T-helper 1 cell (primary cell): ENCODE results near the gene LONP2.
"Not testable (repeated sequence)": the region's sequence is repeated elsewhere in the genome, so short reads cannot be mapped to it uniquely, and the experiment has no call there.

Source experiments
- DNase-seq, 5 donors: peaks; one replicate each; pipeline ENCODE4 v3.0.0-alpha.2; 2012 to 2020

Gene LONP2

DNA sequence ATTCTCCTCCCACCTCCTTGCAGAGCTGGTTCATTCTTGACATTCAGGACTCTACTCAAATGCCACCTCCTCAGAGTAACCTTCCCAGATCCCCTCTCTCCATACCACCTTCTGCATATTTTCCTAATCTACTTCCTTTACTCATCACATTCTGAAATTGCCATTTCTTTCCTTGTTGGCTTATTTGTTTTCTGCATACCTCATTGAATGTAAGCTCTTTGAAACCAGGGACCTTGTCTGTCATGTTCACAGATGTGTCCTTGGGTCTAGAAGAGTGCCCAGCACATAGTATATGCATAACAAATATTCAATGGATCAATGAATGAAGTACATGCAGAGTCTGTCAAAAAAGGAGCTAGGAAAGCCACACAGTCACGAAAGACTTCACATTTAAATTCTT is 7.8 kb upstream of the LONP2 start:
- no peak for DNase-seq

DNA sequence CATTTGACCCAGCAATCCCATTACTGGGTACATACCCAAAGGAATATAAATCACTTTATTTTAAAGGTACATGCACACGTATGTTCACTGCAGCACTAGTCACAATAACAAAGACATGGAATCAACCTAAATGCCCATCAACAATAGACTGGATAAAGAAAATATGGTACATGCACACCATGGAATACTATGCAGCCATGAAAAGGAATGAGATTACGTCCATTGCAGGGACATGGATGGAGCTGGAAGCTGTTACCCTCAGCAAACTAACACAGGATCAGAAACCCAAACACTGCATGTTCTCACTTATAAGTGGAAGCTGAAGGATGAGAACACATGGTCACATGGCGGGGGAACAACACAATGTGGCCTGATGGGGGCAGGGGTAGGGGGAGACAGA is 4.0 kb upstream of the LONP2 start:
- not testable (repeated sequence) for DNase-seq

DNA sequence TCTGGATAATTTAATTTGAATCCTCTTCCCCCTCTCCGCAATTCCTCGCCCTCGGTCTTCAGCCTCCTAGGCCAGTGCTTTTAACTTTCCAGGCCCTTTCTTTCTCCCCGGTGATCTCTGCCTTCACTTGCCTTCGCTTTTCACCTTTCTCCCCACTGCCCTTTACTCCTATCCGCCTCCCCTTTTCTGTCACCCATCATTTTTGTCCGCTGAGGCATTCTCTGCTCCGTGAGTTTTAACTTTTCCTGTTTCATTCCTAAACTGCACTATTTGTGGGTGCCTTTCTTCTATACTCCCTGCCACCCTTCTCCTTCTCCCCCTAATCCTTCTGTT is 729 bp downstream of the LONP2 start:
- no peak for DNase-seq

DNA sequence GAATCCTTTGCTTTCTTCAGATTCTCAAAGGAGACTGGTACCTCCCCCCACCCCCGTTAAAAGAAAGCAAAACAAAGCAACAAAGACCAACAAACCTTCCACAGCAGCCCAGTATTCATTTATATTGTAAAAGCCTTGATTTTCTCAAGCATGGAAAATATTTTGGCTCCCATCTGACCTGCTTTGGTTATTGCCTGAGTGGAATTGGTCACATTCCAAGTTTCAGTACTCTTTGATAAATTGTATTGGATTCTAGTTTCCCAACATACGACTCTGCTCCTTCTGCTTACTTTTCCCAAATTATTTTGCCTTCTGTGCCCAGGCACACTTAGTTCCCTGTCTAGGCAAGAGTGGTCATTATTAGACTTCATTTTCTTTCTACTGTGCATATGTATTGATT is 2.0 kb downstream of the LONP2 start:
- no peak for DNase-seq

DNA sequence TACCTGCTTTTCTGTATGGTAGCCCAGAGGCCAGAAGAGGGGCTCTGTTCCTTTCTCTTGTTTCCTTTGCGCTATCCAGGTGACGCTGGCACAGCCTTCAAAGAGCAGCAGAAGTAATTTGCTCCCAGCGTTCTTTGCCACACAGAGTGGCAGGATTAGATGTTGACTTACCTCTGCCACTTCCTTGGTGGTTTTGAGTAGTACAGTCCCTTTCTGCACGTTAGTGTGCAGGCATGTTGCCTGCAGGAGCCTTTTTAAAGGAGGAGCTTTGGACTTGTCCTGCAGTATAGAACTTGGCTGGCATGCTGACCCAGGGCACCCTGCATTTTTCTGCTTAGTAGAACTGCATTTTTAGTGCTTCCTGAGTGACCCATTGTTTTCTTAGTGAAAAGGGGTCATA is 3.2 kb downstream of the LONP2 start, which contains the start of gene ABCC11:
Gene ABCC11, minus strand, starts transcription at position 229 of the 400 bp plus-strand sequence. CDS start 15,618 bp downstream, outside the sequence.
- no peak for DNase-seq

DNA sequence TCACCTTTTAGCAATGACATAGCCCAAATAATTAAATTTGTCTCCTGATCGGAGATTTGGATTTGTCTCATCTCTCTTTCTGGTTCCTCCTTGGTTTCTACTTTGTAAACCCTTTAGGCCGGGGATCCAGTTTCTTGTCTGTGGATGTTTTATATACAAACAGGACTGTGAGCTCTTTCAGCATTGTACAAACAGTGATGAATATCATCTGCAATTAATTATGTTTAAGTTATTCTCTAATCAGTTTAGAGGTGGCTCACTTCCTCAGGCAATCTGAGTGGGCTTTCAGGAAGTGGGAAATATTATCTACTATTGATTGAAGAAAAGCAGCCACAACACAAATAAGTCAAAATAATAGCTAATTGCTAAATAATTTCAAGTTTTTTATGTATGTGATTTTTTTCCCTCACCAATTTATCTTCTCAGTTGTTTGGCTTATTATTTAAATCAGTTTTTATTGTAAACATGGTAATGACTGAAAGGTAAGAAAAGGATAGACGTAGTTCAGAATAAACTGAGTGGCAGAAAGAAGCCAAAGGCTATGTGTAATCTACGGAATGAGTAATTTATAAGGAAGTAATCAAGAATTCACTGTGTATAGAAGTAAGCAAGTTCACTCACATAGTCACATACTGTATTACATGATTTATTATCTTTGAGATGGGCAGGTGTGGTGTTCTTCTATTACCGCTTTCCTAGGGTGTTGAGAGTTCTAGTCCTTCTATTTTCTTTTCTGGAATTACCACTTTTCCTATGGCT is 6.6 kb downstream of the LONP2 start:
- no peak for DNase-seq

DNA sequence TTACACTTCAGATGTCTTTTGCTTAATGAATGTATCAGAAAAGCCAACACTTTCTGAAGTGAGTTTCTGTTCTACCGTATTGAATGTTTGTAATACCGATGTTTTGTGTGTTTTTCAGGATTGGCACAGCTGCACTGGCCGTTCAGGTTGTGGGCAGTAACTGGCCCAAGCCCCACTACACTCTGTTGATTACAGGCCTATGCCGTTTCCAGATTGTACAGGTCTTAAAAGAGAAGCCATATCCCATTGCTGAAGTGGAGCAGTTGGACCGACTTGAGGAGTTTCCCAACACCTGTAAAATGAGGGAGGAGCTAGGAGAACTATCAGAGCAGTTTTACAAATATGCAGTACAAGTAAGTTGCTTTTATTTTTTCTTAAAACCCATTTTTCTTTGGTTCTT is 7.9 kb downstream of the LONP2 start:
- no peak for DNase-seq

DNA sequence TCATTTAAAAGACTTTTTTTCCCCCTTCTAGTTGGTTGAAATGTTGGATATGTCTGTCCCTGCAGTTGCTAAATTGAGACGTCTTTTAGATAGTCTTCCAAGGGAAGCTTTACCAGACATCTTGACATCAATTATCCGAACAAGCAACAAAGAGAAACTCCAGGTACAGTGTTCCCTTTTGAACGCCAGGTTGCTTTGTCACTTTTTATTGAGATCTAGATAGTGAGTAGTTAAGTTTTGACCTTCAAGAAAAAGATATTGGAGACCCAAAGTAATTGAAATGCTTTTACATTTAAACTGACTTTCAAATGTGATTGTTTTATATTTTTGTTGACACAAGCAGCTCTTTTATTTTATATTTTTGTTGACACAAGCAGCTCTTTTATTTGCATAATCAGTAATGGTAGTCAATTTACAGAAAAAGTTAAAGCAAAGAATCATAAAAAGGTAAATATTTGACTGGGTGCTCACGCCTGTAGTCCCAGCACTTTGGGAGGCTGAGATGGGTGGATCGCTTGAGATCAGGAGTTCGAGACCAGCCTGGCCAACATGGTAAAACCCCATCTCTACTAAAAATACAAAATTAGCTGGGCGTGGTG is 12.6 kb downstream of the LONP2 start:
- no peak for DNase-seq

DNA sequence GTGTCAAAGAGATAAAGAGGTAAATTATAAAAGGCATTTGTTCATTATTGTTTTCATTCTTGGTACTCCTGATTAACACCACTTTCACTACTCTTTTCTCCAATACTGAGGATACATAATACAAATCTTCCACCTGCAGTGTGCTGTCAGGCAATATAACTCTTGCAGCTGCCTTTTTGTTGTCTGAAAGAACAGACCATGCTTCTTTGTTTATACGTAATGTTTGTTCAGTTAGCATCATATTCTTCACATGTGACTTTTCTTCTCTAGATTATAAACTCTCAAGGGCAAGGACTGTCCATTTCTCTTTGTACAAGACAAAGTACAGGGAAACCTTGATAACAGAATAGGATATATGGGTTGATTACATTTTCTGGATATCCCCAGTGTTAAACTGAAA is 17.5 kb downstream of the LONP2 start:
- DNase-seq: no peak

DNA sequence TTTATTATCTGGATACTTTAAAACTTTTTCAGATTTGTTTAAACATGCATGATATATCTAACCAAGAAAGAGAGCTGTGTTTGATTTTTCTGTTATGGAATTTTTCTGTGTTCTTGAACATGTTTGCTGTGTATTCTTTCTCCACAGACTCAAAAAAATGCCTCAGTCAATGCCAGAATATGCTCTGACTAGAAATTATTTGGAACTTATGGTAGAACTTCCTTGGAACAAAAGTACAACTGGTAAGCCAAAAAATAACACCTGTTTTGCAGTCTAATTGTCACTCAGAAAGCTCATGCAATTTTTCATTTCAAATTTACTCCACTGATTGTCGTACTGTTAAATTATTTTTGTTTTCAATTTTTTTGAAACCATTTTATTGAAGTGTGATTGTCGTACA is 18.5 kb downstream of the LONP2 start:
- no peak for DNase-seq

DNA sequence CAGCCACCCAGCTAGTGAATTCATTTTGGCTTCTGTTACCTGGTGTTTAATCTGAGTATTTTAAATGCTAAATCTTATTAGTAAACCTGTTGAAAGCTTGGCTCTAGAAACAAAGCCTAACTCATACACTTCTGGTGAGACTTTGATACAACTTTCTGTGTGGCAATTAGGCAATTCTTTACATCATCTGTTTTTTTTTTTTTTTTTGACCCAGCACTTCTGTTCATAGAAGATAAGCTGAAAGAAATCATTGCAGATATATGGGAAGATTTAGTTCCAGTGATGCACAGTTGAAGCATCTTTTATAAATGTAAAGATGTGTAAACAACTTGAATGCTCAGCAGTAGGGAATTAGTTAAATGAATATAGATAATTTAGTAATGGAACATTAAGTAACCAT is 24.9 kb downstream of the LONP2 start:
- no peak for DNase-seq

DNA sequence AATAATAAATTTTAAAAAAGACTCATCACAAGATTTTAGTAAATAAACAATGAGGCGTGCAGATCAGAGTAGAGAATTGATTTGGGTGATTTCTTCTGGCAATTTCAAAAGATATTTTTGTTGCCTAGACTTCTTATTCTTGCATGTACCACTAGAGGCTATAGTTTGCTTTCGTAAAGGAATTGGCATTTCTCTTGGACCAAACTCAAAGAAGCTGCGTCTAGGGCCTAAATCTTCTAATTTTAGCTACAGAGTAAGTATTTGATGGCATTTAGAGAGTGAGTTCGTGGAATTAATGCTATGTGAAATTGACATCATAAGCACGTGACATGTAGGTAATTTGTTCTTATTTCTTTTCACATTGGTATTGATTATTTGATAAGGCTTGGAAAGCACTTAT is 27.6 kb downstream of the LONP2 start:
- DNase-seq: no peak

DNA sequence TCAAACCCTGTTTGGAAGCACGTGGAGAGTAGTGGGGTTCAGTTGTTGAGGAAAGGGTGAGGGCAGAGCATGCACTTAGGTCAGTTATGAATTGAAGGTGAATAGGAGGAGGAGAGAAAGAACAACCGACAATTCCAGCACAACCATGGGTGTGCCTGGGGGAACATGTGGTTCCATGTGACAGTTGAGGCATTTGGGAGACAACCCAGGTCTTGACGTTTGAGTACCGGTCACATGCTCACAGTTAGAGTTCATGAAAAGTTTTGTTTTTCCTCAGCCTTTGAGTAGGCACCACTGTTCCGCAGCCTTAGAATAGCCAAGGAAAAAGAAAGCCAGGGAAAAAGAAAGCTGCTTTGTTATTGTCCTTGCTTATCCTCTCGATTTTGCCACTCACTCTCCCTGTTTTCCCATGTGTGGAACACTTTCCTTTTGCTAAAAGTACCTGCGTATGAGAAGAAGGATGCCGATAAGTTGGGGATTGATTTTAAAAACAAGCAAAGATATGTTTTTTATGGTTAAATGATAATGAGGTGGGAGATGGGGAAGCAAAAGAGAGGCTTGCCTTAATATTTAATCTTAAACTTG is 28.8 kb downstream of the LONP2 start:
- DNase-seq: no peak

DNA sequence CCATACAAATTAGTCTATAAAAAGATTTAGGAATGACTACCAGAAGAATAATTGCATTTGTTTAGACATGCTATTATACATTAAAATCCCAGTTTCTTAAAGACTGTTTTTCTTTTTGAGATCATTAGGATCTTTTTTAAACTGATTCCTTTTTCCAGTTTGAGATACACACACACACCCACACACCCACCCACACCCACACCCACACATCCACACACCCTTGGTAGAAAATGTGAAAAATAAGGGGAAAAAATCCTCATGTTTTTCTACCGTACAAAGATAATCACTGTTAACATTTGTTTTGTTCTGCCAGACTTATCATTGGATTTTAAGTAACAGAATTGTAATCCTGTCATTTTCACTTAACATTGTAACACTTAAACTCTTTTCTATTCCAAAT is 30.4 kb downstream of the LONP2 start:
- DNase-seq: no peak

DNA sequence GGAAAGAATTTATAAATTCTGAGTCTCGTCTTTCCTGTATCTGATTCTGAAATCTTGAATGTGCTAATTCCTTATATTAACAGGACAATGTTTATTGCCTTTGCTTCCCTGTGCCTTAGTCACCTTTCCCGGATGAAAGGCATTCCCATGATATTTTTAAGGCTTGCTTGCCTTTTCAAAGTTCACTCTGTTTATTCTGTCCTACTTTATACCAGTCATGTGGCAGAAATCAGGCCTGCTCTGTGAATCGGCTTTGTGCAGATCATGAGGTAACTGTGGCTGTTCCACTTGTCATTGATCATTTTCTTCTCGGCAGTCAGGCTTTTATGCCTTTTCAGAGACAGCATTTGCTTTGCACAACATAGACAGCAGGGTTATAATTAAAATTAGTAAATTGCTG is 32.0 kb downstream of the LONP2 start:
- DNase-seq: no peak

DNA sequence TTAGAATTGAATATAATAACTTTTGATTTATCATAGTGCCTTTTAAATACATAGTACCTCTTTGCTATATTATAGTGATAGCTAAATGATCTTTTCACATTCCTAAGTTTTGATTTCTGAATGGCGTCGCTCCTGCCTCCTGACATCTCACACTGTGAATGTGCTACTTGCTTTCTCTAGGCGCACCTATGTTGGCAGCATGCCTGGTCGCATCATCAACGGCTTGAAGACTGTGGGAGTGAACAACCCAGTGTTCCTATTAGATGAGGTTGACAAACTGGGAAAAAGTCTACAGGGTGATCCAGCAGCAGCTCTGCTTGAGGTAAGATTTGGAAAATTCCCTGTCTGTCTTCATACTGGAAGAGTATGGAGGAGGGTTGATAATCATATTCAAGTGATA is 33.1 kb downstream of the LONP2 start:
- DNase-seq: no peak

DNA sequence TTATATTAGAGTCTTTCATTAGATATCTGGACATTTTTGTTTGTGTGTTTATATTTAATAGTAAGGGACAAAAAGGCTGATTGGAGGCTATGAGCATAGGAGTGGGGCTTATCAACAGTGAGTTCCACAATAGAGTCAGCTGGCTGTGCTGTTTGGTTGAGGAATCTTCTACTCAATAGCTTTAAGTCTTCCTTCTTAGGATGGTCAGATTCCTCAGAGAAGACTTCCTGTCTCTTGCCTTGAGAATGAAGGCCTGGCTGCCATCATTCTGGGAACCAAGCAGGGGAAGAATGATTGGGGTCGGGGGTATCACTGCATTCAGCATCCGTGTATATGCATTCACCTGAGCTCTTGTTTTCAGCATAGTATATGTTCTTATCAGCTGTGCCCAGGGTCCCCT is 35.1 kb downstream of the LONP2 start:
- no peak for DNase-seq

DNA sequence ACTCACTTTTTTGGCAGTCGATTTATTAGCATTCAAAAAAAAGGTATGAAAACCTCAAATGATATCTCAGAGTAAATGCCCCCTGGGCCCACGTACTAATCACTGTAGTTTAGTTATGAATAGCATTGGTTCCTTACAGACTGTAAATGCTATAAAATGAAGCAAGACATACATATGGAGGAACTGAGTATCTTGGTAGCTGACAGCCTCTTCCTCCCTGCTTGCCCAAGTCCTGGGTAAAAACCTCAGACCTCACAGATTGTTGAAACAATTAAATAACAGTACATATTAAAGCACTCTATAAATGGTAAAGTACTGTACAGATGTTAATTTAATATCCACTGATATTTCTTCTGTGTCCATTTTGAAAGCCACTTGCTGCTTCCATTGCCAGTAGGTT is 36.4 kb downstream of the LONP2 start:
- DNase-seq: no peak

DNA sequence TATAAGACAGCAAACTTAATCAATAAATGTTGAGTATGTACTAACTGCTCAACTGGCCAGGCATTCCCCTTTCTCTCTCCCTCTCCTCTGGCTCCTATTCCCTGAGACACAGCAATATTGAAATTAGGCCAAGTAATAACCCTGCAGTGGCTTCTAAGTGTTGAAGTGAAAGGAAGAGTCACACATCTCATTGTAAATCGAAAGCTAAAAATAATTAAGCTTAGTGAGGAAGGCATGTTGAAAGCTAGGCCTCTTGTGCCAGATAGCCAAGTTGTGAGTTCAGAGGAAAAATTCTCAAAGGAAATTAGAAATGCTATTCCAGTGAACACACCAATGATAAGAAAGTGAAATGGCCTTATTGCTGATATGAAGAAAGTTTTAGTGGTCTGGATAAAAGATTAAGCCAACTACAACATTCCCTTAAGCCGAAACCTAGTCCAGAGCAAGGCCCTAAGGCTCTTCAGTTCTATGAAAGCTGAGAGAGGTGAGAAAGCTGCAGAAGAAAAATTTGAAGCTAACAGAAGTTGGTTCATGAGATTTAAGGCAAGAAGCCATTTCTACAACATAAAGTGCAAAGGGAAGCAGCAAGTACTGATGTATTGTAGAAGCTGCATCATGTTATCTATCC is 38.6 kb downstream of the LONP2 start:
- no peak for DNase-seq

DNA sequence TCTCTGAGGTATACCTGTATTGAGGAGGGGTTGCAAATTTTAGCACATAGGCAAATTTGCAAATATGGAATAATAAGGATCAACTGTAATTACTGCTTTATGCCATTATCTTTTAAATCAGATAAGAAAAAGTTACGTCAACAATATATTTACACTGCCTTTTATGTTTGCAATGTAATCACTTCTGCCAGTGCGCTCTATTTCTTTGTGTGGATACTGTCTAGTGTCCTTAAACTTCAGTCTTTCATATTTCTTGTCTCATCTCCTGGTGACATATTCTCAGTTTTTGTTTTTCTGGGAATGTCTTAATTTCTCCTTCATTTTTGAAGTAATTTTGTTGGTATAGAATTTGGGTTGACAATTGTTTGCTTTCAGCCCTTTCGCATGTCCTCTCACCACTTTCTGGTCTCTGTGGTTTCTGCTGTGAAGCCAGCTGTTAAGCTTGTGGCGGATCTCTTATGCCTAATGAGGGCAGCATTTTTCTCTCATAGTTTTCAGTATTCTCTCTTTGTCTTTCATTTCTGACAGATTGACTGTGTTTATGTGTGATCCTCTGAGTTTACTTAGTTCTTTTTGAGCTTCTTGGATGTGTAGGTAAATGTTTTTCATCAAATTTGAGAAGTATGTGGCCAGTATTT is 40.8 kb downstream of the LONP2 start:
- DNase-seq: peak in 1 of 5 donors; percentile 3

DNA sequence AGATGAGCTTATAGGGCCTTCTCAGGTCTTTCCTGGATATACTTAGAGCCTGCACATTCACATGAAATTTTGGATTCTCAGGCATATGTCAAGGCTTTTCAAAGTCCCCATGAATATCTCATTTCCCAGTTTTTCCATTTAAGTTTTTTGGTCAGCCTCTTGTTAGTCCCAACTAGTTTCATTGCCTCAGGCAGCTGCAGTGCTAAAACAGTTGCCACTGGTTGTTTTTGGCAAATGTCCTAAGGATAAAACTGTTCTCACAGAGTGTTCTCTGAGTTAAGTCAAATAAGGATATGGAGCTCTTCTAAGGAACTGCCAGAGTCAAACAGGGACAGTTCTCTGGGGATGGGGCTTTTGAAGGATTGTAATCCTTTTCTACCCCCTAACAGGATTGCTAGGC is 43.1 kb downstream of the LONP2 start:
- no peak for DNase-seq

DNA sequence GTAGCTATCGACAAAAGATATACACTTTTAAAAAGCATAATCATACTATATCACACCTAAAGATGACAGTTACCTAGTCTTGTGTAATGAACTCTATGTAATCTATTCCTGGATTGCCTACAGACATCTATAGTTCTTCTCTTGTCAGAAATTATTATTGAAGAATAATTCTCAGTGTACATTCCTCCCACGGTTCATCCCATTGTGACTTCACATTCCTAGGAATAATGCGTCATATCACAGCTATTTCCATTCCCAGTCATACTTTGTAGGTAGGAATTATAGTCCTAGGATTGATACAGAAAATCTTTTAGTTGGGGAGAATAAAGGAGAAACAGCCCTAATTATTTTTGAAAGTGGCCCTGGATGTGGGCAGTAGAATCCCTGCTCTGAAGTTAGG is 47.2 kb downstream of the LONP2 start:
- DNase-seq: no peak

DNA sequence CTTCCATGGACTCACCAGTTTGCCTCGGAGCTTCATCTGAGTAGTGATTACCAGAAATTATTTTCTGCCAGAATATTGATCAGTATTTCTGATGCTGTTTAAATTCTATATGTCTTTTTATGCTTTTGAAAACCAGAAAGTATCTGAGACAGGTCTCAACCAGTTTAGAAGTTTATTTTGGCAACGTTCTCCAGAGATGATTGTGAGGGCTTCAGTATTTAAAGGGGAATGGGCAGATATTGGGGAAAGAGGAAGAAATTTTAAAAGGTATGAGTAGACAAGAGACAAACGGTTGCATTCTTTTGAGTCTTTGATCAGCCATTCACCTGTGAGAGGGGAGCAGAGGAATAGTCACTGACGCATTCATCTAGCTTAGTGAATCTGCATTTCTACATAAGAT is 47.7 kb downstream of the LONP2 start:
- DNase-seq: no peak

DNA sequence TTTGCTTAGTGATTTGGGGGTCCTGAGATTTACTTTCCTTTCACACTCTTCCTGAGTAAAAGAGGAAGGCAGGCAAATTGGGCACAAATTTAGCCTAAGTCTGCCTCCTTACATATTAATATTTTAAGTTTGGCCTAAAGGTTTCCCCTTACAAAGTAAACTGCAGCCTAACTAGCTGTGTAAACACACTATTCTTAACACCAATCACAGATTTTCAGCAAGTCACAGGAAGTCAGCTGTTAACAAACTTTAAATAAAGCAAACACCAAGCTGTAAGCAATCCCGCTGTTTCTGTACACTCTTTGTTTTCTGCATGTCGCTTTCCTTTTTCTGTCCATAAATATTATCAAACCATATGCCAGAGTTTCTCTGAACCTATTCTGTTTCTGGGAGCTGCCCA is 48.4 kb downstream of the LONP2 start:
- DNase-seq: no peak
